CD4-positive, alpha-beta T cell treated with Interleukin-15 for 1 hour (primary cell): ENCODE results near the gene LILRB4.
"Not testable (repeated sequence)": the region's sequence is repeated elsewhere in the genome, so short reads cannot be mapped to it uniquely, and the experiment has no call there.

ENCODE experiments used
- DNase-seq: peaks from one replicate; pipeline ENCODE4 v3.0.0-alpha.2; 2020

LILRB4 gene

GRCh38 chr19:54653181-54653809 lies 9.5 kb upstream of the LILRB4 start:
- DNase-seq, result no peak

DNA sequence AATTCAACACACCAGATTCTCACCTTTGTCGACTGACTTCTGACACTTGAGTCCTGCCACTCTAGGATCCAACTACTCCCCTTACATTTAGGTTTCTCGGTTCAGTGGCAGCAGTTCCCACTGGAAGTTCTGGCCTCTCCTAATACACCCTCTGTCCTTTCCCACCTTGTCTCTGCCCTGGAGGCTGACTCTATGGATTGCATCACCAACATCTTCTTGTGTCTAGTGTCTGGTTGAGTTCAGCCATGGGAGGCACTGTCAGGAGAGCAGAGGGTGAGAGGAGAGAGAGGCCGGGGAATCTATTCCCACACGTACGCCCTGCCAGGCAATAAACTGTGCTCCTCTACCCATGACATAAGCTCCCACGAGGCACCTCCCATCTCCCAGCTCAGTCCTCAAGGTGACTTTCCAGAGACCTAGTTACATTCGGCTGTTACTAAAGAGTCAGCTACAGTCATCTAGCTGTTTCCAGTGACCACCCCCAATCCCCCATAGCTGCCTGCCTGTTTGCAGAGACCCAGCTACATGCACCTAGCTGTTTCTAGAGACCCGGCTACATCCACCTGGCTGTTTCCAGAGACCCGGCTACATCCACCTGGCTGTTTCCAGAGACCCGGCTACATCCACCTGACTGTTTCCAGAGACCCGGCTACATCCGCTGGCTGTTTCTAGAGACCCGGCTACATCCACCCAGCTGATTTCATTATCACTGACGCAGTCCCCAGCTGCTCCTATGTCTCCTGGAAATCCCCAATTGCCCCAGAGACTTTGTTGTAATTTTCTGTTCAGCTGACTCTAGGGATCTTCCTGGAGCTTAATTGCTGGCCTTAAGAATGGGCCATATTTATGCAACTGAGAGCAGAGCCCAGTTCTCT lies 8.1 kb upstream of the LILRB4 start:
- DNase-seq, result no peak

DNA sequence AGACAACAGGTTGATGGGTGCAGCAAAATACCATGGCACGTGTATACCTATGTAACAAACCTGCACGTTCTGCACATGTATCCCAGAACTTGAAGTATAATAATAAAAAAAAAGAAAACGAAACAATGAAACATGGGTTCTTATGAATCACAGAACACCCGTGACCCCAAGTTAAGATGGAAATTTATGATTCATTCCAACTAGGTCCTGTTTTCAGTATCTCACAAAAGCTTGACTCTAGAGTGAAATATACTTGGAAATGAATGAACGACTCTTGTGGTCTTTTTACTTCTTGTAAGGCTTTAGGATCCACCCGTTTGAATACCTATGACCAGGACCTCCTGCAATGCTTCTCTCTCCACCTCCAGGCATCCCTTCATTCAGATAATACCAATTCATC lies 3.5 kb upstream of the LILRB4 start:
- DNase-seq, result no peak

GRCh38 chr19:54660306-54660705 lies 2.5 kb upstream of the LILRB4 start:
- DNase-seq, result no peak

GRCh38 chr19:54660964-54661363 lies 1.8 kb upstream of the LILRB4 start:
- DNase-seq, result no peak

DNA sequence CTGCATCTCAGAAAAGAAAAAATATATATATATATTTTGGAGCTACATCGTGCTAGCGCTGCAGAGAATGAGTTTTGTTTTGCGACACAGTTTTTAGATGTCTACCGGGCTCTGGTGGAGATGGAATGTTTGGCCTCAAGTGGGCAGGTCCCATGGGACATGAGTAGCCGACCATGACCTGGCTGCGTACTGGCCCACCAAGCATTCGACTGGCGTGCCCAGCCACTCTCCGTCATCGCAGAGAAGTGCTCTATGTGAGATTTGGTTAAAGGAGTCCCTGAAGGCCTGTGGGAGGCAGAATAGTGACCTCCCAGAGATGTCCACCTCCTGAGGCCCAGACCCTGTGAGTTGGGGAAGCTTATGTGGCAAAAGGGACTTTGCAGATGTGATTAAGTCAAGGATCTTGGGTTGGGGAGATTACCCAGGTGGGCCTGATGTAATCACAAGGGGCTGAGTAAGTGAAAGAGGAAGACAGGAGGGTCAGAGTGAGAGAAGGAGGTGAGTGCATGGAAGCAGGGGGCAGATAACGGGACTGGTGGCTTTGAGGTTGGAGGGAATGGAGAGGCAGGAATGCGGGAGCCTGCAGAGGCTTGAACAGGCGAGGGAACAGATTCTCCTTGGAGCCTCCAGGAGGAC lies 821 bp upstream of the LILRB4 start:
- DNase-seq, result no peak

DNA sequence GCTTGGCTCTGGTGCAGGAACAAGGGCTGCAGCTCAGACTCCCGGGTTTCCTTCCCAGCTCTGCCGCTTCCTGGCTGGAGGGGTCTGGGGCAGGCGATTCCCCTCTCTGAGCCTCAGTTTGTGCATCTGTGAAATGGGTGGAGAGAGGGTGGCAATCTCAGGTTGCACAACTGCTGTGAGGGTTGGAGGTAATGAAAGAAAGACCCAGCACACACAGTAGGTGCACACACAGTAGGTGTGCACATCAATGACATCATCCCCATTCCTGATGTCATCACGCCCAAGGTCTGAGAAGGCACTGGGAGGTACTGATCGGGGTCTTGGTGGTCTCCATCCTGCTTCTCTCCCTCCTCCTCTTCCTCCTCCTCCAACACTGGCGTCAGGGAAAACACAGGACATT lies 2.7 kb downstream of the LILRB4 start:
- DNase-seq, result no peak

DNA sequence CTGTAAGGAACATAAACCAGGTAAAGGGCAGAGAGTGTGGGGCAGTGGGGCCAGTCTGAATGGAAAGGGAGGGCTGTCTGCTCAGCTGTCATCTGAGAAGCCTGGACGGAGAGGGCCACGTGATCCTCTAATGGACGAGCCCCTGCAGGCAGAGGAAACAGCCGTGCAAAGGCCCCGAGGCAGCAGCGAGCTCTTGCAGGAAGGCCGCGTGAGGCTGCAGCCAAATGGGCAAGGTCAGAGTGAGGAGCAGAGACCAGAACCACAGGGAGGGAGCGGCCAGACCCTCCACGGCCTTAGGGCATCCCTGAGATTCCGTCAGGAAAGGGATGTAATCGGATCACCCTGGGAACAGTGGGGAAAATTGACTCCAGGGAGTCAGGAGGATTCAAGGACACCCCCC lies 4.4 kb downstream of the LILRB4 start:
- no peak for DNase-seq

DNA sequence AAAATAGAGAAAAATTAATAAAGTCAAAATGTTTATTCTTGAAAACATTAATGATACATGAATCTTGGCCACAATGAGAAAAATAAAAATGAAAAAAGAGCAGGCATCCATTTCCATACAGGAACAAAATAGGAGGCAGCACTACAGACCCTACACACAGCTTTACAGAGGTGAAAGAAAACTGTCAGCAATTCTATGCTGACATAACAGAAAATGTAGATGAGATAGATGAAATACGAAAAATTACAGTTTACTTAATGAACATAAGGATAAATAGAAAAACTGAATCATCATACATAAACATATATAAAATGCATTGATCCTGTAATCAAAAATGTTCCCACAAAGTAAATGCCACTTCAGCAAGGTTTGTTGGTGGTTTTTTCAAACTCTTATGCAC lies 5.6 kb downstream of the LILRB4 start:
- no peak for DNase-seq

DNA sequence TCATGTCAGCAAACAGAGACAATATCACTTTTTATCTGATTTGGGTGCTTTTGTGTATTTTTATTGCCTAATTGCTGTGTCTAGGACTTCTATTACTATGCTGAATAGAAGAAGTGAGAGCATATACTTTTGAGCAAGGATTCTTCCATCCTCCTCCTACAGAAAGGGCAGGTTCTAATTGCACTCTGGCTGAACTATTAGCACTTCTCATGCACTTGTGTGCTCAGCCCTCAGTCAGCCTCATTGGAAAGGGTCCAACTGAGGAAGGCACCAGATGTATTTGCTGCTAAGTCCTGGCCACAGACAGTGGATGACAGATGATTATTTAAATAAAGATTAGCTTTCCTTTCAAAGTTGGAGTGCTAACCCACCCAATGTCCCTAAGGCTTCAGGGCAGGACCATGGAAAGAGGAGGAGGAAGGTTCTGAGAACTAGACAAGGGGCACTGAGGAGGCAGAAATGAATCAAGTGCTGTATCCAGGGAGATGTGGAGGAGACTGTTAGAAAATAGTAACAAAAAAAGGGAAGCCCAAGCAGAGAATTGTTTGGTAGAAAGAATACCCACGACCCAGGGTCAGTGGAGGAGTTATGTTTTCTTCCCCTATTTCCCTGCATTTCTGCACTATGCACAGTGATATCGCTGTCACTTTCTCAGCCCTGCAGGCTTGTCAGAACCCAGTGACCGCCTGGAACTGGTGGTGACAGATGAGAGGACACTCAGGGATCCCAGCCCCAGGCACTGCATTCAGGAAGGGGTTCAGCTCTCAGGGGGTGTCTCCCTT lies 8.0 kb downstream of the LILRB4 start:
- no peak for DNase-seq

- no peak for DNase-seq
Measured at GRCh38 chr19:54673222-54673621, 10.4 kb downstream of the LILRB4 start.

DNA sequence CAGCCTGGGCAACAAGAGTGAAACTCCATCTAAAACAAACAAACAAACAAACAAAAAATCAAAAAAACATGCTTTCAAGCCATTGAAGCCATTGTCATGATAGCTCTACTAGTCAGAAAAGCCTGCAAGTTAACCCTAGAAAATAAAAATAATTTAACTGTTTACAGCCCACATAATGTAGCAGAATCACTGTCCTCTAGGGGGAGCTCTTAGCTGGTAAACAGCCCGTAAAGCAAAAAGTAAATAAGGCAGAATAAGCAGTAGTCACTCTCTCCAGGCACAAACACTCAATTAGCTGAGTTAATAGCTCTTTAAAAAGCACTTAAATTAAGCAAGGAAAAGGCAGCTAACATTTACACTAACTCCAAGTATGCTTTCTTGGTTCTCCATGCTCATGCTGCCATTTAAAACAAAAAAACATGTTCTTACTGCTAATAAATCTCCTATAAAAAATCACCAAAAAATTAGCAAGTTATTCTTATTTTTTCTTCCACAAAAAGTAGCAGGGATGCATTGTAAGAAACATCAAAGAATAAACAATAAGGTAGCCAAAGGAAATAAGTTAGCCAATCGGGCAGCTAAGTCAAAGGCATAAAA lies 11.3 kb downstream of the LILRB4 start:
- no peak for DNase-seq

DNA sequence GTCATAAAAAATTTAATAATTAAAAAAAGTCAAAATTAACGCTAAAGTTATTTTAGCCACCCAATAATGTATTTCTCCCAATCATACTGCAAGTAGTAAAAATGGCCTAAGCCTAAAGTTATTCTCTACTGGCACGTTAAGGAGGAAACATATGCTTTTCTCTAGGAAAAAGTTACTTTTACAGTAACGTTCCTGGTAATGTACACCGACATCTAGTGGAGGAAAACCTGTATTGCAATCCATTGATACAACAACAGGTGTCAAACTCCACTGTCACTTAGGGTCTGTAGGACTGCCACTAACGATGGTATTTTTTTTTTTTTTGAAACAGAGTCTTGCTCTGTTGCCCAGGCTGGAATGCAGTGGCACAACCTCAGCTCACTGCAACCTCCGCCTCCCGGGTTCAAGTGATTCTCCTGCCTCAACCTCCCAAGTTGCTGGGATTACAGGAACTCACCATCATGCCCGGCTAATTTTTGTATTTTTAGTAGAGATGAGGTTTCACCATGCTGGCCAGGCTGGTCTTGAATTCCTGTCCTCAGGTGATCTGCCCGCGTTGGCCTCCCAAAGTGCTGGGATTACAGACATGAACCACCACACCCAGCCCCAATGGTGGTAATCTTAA lies 13.5 kb downstream of the LILRB4 start:
- DNase-seq, result not testable (repeated sequence)

DNA sequence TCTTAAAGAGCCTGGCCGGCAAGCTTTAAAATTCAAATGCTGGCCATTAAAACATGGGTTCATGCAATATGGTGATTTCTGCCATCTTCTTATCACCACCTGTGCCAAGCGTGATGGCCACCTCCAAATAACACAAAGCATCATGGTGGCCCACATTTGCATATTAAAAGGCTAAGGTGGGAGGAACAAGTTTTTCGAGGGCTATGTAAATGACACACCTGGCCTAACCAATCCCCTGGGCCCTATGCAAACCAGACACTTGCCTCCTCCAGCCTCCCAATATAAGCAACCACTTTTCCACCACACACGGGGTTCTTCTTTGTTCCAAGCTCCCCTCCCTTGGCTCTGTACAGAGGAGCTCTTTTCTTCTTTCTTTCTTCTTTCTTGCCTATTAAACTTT lies 14.4 kb downstream of the LILRB4 start:
- DNase-seq, result no peak

GRCh38 chr19:54681596-54681995 lies 18.8 kb downstream of the LILRB4 start:
- DNase-seq, result not testable (repeated sequence)

- no peak for DNase-seq
Measured at GRCh38 chr19:54682306-54682856, 19.6 kb downstream of the LILRB4 start.

DNA sequence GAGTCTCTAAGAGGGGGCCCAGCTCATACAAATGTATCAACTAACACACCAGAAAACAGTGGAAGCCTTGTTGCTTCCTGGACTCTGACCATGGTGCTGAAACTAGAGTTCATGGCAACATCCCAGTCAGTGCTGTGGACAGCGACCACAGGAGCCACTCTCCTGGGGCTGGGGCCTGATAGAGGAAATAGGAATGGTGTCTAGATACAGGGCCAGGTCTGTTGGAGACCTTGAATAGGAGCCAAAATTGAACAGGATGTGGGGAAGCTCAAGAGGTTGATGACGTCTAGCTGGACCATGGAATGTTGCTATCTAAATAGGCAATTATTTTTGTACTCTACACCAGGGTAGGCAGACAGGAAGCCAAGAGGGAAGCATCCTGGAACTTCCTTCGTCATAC lies 21.7 kb downstream of the LILRB4 start:
- no peak for DNase-seq

GRCh38 chr19:54691582-54692297 lies 29.0 kb downstream of the LILRB4 start:
- DNase-seq, result no peak

GRCh38 chr19:54692298-54692615 lies 29.5 kb downstream of the LILRB4 start:
- no peak for DNase-seq

DNA sequence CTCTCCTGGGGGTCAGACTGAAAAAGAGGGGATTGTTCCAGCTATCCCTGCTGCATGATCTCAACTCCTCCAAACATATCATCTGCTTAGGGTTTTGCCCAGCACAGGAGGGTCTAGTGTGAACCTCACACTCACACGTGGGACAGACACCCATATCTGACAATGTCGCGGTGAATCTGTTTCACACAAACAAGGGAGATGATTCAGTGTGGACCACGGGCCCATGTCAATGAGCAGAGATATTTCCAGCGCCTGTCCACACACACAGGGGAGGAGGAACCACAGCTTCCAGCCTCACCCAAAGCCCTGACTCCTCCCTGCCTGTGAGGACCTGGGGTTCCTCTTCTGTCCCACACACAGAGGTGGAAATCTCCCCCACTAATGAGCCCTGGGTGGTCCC lies 31.9 kb downstream of the LILRB4 start:
- DNase-seq, result no peak

DNA sequence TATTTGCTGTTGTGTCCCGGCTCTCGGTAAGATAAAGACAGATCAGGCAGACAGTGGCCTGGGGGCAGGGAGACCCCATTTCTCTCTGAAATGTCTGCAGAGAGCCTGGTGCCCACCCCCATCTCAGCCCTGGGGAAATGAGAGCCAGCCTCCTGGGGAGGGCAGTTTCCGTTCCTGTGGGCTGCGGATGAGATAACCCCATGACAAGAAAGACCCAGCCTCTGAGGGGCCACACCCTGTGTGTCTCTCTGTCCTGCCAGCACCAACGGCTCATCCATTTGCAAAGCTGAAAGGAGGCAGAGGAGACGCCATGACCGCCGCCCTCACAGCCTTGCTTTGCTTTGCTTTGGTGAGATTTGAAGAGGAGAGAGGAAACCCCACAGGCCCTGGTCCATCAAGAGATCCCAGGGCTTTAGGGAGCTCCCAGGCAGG lies 33.3 kb downstream of the LILRB4 start:
- no peak for DNase-seq
